Keratinocyte (primary cell): ENCODE results near the gene NDUFAF8. TPM values are rescaled to one million over a fixed set of nuclear protein-coding genes. Genes with fewer than 3 reads are reported as not detected.

Experiments used
- DNase-seq: peaks from one replicate; pipeline ENCODE4 v3.0.0-alpha.2; 2011; ENCODE audit warnings: low read depth, missing footprints, low spot score
- FAIRE-seq: peaks from 2 replicates; lab custom pipeline; 2011; peaks lifted over from hg19 to GRCh38; lab: Jason Lieb, UNC
- H2AFZ ChIP-seq: 2 replicates; pipeline ENCODE4 v1.6.0; 2012; ENCODE audit warnings: low read length, control low read depth, inconsistent platforms; ENCODE audit not compliant: control insufficient read depth
- H3K27ac ChIP-seq: 2 replicates; pipeline ENCODE4 v1.5.1; 2011; ENCODE audit warnings: low read length; ENCODE audit not compliant: control insufficient read depth, insufficient read depth
- H3K27me3 ChIP-seq: 3 replicates; pipeline ENCODE4 v1.6.0; 2011; ENCODE audit warnings: low read length; ENCODE audit not compliant: control insufficient read depth, insufficient read depth; ENCODE audit errors: extremely low read depth
- H3K36me3 ChIP-seq, 2 experiments: 2 replicates in 1 of 2; 3 replicates in 1 of 2; pipeline ENCODE4 v1.5.1; 2011; ENCODE audit warnings: low read length in 2 of 2, mild to moderate bottlenecking in 1 of 2; ENCODE audit not compliant: control insufficient read depth in 2 of 2, insufficient read depth in 2 of 2; ENCODE audit errors: extremely low read depth in 1 of 2
- H3K4me1 ChIP-seq: 3 replicates; pipeline ENCODE4 v1.5.1; 2011; ENCODE audit warnings: low read length; ENCODE audit not compliant: control insufficient read depth, insufficient read depth; ENCODE audit errors: extremely low read depth
- H3K4me2 ChIP-seq: 3 replicates; pipeline ENCODE4 v1.6.0; 2011; ENCODE audit warnings: low read depth, low read length; ENCODE audit not compliant: control insufficient read depth, insufficient read depth; ENCODE audit errors: extremely low read depth
- H3K4me3 ChIP-seq, 3 experiments: fragments of 200-600 bp in 1 of 3; sonication (generic) in 1 of 3; 2 replicates in 2 of 3; 3 replicates in 1 of 3; pipeline ENCODE4 v1.5.1; 2011 to 2016; ENCODE audit warnings: low read length in 3 of 3, mild to moderate bottlenecking in 3 of 3, control low read depth in 2 of 3, inconsistent platforms in 1 of 3, low read depth in 1 of 3, mixed read lengths in 1 of 3, mixed run types in 1 of 3, moderate library complexity in 1 of 3; ENCODE audit not compliant: control insufficient read depth in 2 of 3, insufficient read depth in 2 of 3; ENCODE audit errors: extremely low read depth in 1 of 3
- H3K79me2 ChIP-seq: 2 replicates; pipeline ENCODE4 v1.6.0; 2012; ENCODE audit warnings: low read length; ENCODE audit not compliant: control insufficient read depth, insufficient read depth
- H3K9ac ChIP-seq: 3 replicates; pipeline ENCODE4 v1.6.0; 2011; ENCODE audit warnings: low read length; ENCODE audit not compliant: control insufficient read depth, insufficient read depth; ENCODE audit errors: extremely low read depth
- H3K9me1 ChIP-seq: 3 replicates; pipeline ENCODE4 v1.6.0; 2011; ENCODE audit warnings: low read length; ENCODE audit not compliant: control insufficient read depth, insufficient read depth; ENCODE audit errors: extremely low read depth
- H3K9me3 ChIP-seq: 2 replicates; pipeline ENCODE4 v1.5.1; 2012; ENCODE audit warnings: low read depth, low read length; ENCODE audit not compliant: control insufficient read depth
- H4K20me1 ChIP-seq: 3 replicates; pipeline ENCODE4 v1.6.0; 2011; ENCODE audit warnings: low read length; ENCODE audit not compliant: control insufficient read depth, insufficient read depth; ENCODE audit errors: extremely low read depth
- CTCF ChIP-seq, 3 experiments: IDR thresholded peaks in 1 of 3; conservative IDR thresholded peaks in 1 of 3; optimal IDR thresholded peaks in 1 of 3; 2 replicates in 2 of 3; 3 replicates in 1 of 3; pipeline versions ENCODE3 to v1.5.1; 2011; ENCODE audit warnings: low read length in 3 of 3, mild to moderate bottlenecking in 3 of 3, moderate library complexity in 2 of 3, control low read depth in 1 of 3, inconsistent platforms in 1 of 3; ENCODE audit not compliant: insufficient read depth in 2 of 3; ENCODE audit errors: extremely low read depth in 1 of 3
- EZH2 ChIP-seq: IDR thresholded peaks from one replicate; pipeline ENCODE4 v1.6.1; 2012; ENCODE audit warnings: inconsistent platforms, mild to moderate bottlenecking, low read length, moderate library complexity
- dilution Hi-C: fragments of 300-500 bp; cut with MboI; formaldehyde crosslinking; loops from one replicate; pipeline ENCODE4 v1.7.0; 2020; ENCODE audit warnings: low sequenced_read_pairs; ENCODE audit not compliant: extremely low pct_ligation_motif_present
- polyA plus RNA-seq, 5 experiments: library from polyadenylated mRNA; depleted of rRNA in 3 of 5; stranded (reverse) in 3 of 5; stranded (forward) in 1 of 5; unstranded in 1 of 5; fragments of >200 nt; gene quantifications; 1 replicate in 1 of 5; 2 replicates in 3 of 5; 3 replicates in 1 of 5; pipeline versions ENCODE4 v1.2.1 to v1.2.3, GENCODE V29; 2011 to 2012; ENCODE audit warnings: missing spikeins in 2 of 5, low read depth in 1 of 5, low replicate concordance in 1 of 5

The NDUFAF8 gene
- polyA plus RNA-seq, 1 donor (not counting 4 experiments of a cell fraction or from before 2014, with no cell fraction given): 171 TPM

- no peak for FAIRE-seq
Measured at GRCh38 chr17:81250286-81251093, 11.4 kb downstream of the NDUFAF8 start.

GRCh38 chr17:81251094-81251708 is 12.1 kb downstream of the NDUFAF8 start:
- Histone ChIP-seq H3K9ac (no peak overlapping the region), H3K79me2 (peaks cover 4% of the 10 kb centered on the region), H3K4me2 (no peak overlapping the region), H3K9me1 (no peaks in the 10 kb centered on the region), H3K27ac (no peak overlapping the region), H2AFZ (no peak overlapping the region), H3K9me3 (no peaks in the 10 kb centered on the region), H3K4me3 (no peak overlapping the region), H3K4me1 (peaks cover 14% of the 10 kb centered on the region), H4K20me1 (peaks cover 12% of the 10 kb centered on the region), H3K36me3 (peaks cover 12 to 19% of the 10 kb centered on the region in 2 experiments), H3K27me3 (no peaks in the 10 kb centered on the region)
- FAIRE-seq: no peak
- DNase-seq: no peak
- dilution Hi-C loops: no loop called here
- TF ChIP-seq CTCF (optimal IDR thresholded peaks at IDR 0.05 in 1 of 3, IDR thresholded peaks at IDR 0.05 in 1 of 3, conservative IDR thresholded peaks at IDR 0.05 in 1 of 3; ENCODE audit: extremely low read depth in 1 of 3, insufficient read depth in 2 of 3, low read length in 3 of 3) (no peak), EZH2 (no peak)

More at GRCh38 chr17:81250286-81251093, 11.4 kb downstream of the NDUFAF8 start:
- Histone ChIP-seq H3K36me3 (peaks cover 12 to 16% of the 10 kb centered on the region in 2 experiments), H3K9ac (no peak overlapping the region), H3K4me3 (no peak overlapping the region), H2AFZ (no peak overlapping the region), H3K4me2 (no peak overlapping the region), H3K79me2 (peaks cover 4% of the 10 kb centered on the region), H3K9me3 (no peaks in the 10 kb centered on the region), H3K27ac (no peak overlapping the region), H3K4me1 (peaks cover 8% of the 10 kb centered on the region), H3K27me3 (no peaks in the 10 kb centered on the region), H4K20me1 (peaks cover 11% of the 10 kb centered on the region), H3K9me1 (no peaks in the 10 kb centered on the region)
- dilution Hi-C loops: no loop called here
- TF ChIP-seq CTCF (optimal IDR thresholded peaks at IDR 0.05 in 1 of 3, IDR thresholded peaks at IDR 0.05 in 1 of 3, conservative IDR thresholded peaks at IDR 0.05 in 1 of 3; ENCODE audit: extremely low read depth in 1 of 3, insufficient read depth in 2 of 3, low read length in 3 of 3) (no peak), EZH2 (no peak)
- no peak for DNase-seq
